OCI-LY7 (cell line): Measurements from ENCODE around the gene HEATR5B. TPM values are rescaled to one million over a fixed set of nuclear protein-coding genes. Genes with fewer than 3 reads are reported as not detected.

Source experiments
- BruUV-seq: library from RNA; stranded (reverse); fragments of 400-500 nt; replicated peaks from 2 replicates; lab custom pipeline; 2021; lab: Mats Ljungman, UMichigan
- CTCF ChIA-PET: fragments of 300-600 bp; sonication (Branson Sonifier 250); formaldehyde crosslinking; loops from one replicate; lab custom pipeline; 2022; ENCODE audit warnings: antibody characterized with exemption; ENCODE audit not compliant: unreplicated experiment; lab: Charles Lee
- POLR2A ChIA-PET: fragments of 300-600 bp; sonication (Branson Sonifier 250); formaldehyde crosslinking; loops from one replicate; lab custom pipeline; 2022; ENCODE audit warnings: antibody characterized with exemption; lab: Charles Lee
- DNase-seq: peaks from one replicate; pipeline ENCODE4 v3.0.0-alpha.2; 2015; ENCODE audit warnings: low spot score
- H2AFZ ChIP-seq: fragments of 200-600 bp; sonication (generic), shearing (Covaris generic); 2 replicates; pipeline ENCODE4 v1.6.1; 2014; ENCODE audit warnings: mild to moderate bottlenecking, antibody characterized with exemption, low read length, moderate library complexity
- H3K27ac ChIP-seq: fragments of 200-600 bp; sonication (generic); 2 replicates; pipeline ENCODE4 v1.5.1; 2014; ENCODE audit warnings: mixed run types, low read depth, mild to moderate bottlenecking, moderate library complexity, low read length, inconsistent platforms; ENCODE audit not compliant: poor library complexity, severe bottlenecking
- H3K36me3 ChIP-seq: fragments of 200-600 bp; sonication (generic); 2 replicates; pipeline ENCODE4 v1.6.1; 2014; ENCODE audit warnings: mild to moderate bottlenecking, antibody characterized with exemption, low read length, moderate library complexity, mixed read lengths; ENCODE audit not compliant: insufficient read depth
- H3K4me1 ChIP-seq: fragments of 200-600 bp; sonication (generic); 2 replicates; pipeline ENCODE4 v1.5.1; 2014; ENCODE audit warnings: mild to moderate bottlenecking, low read length; ENCODE audit not compliant: insufficient read depth, poor library complexity, severe bottlenecking
- H3K4me2 ChIP-seq: fragments of 200-600 bp; sonication (generic); 2 replicates; pipeline ENCODE4 v1.6.1; 2014; ENCODE audit warnings: mild to moderate bottlenecking, low read length
- H3K4me3 ChIP-seq: fragments of 200-600 bp; sonication (generic); 2 replicates; pipeline ENCODE4 v1.5.1; 2014; ENCODE audit warnings: mild to moderate bottlenecking, low read depth, low read length; ENCODE audit not compliant: poor library complexity, severe bottlenecking
- H3K79me2 ChIP-seq: fragments of 200-600 bp; sonication (generic); 2 replicates; pipeline ENCODE4 v1.6.1; 2016; ENCODE audit warnings: low read depth, mild to moderate bottlenecking, low read length, moderate library complexity, mixed read lengths; ENCODE audit not compliant: insufficient read depth
- H3K9me2 ChIP-seq: fragments of 200-600 bp; sonication (generic); 2 replicates; pipeline ENCODE4 v1.6.1; 2016; ENCODE audit warnings: mild to moderate bottlenecking, low read length, mixed read lengths; ENCODE audit not compliant: insufficient read depth
- H3K9me3 ChIP-seq: fragments of 200-600 bp; sonication (generic); 2 replicates; pipeline ENCODE4 v1.6.1; 2014; ENCODE audit warnings: mild to moderate bottlenecking, mixed run types, low read length, mixed read lengths
- H4K20me1 ChIP-seq: fragments of 200-600 bp; sonication (generic); 2 replicates; pipeline ENCODE4 v1.6.1; 2014; ENCODE audit warnings: mild to moderate bottlenecking, antibody characterized with exemption, low read length, moderate library complexity, mixed read lengths; ENCODE audit not compliant: insufficient read depth
- CTCF ChIP-seq: fragments of 200-600 bp; sonication (generic); conservative IDR thresholded peaks from 2 replicates; pipeline ENCODE4 v1.5.1; 2014; ENCODE audit warnings: mild to moderate bottlenecking, antibody characterized with exemption, low read length, moderate library complexity, mixed read lengths
- EZH2phosphoT487 ChIP-seq: fragments of 200-600 bp; sonication (generic); IDR thresholded peaks from 2 replicates; pipeline ENCODE4 v1.6.1; 2018; ENCODE audit warnings: low read depth, borderline replicate concordance, mild to moderate bottlenecking, mixed run types, antibody characterized with exemption, low read length, moderate library complexity, mixed read lengths
- intact Hi-C: fragments of 100-400 bp; cut with micrococcal nuclease; formaldehyde crosslinking; loops from one replicate; pipeline ENCODE4 v1.10.0; 2022; ENCODE audit not compliant: unreplicated experiment
- total RNA-seq, 2 experiments: library from RNA; depleted of rRNA in 1 of 2; stranded (reverse); fragments of >200 nt in 1 of 2; shearing (Covaris generic) in 1 of 2; gene quantifications; 2 replicates each; pipeline ENCODE4 v1.2.3, GENCODE V29; 2014 to 2022

The HEATR5B gene
- total RNA-seq, 2 experiments from 2014 or later = 23.8 to 34.5 TPM

GRCh38 chr2:36965751-36966369 is 118.3 kb downstream of the HEATR5B start:
- CTCF ChIA-PET = no interaction called here
- peaks cover 16% of the 10 kb centered on the region; the same call in 1 of the 2 replicates for H4K20me1 ChIP-seq
- peak; percentile 35 for DNase-seq
- no peaks in the 10 kb centered on the region for H3K9me3 ChIP-seq
- 0 out of 2 replicates have a peak, but pooled peaks cover 4% of the 10 kb centered on the region for H3K36me3 ChIP-seq
- peak overlapping the region; percentile 94 for H3K4me3 ChIP-seq
- intact Hi-C loops = loop anchor here (2.0 to 5.0 kb wide), 4 partner anchors 69 to 706 kb away; partner anchors contain the start of genes CDC42EP3, CEBPZOS, GPATCH11 and HEATR5B
- peak overlapping the region; percentile 96 for H2AFZ ChIP-seq
- no TSS peak for BruUV-seq
- H3K4me1 ChIP-seq = peaks cover 30% of the 10 kb centered on the region
- POLR2A ChIA-PET = interaction anchor here (0.7 to 1.2 kb wide), 3 partner anchors 9 to 912 kb away, joined by 3 to 5 read pairs (median 4); no protein-coding TSS in a partner anchor
- H3K9me2 ChIP-seq = no peaks in the 10 kb centered on the region
- peak overlapping the region; percentile 88 for H3K4me2 ChIP-seq
- TF ChIP-seq CTCF = no peak
- TF ChIP-seq EZH2phosphoT487 = no peak
- peaks cover 32% of the 10 kb centered on the region for H3K79me2 ChIP-seq
- H3K27ac ChIP-seq = peak overlapping the region; percentile 59

GRCh38 chr2:36965206-36965605 is 119.0 kb downstream of the HEATR5B start:
- H2AFZ ChIP-seq = peak overlapping the region; percentile 96; the same call in 1 of the 2 replicates
- no peak overlapping the region for H3K27ac ChIP-seq
- no peak for TF ChIP-seq CTCF
- no peak for TF ChIP-seq EZH2phosphoT487
- ChIA-PET POLR2A (no interaction called here), CTCF (no interaction called here)
- intact Hi-C loops = loop anchor here (2.0 to 5.0 kb wide), 4 partner anchors 68 to 707 kb away; partner anchors contain the start of genes CDC42EP3, CEBPZOS, GPATCH11 and HEATR5B
- H3K4me1 ChIP-seq = peaks cover 30% of the 10 kb centered on the region
- no peaks in the 10 kb centered on the region for H3K9me2 ChIP-seq
- peaks cover 16% of the 10 kb centered on the region; the same call in 1 of the 2 replicates for H4K20me1 ChIP-seq
- no peaks in the 10 kb centered on the region for H3K9me3 ChIP-seq
- H3K4me3 ChIP-seq = peak overlapping the region; percentile 94
- TSS peak; percentile 63 for BruUV-seq
- H3K79me2 ChIP-seq = peaks cover 32% of the 10 kb centered on the region
- H3K36me3 ChIP-seq = 0 out of 2 replicates have a peak, but pooled peaks cover 4% of the 10 kb centered on the region
- H3K4me2 ChIP-seq = peak overlapping the region; percentile 88
- peak; percentile 5 for DNase-seq
